Activated T-cell treated with anti-CD3 and anti-CD28 coated beads, Interleukin-2, amount 50 U/mL, for 1 hour (primary cell): ENCODE data around the gene PHF19.

Experiments
- DNase-seq: peaks from one replicate; pipeline ENCODE4 v3.0.0-alpha.2; 2020

Gene PHF19

DNA sequence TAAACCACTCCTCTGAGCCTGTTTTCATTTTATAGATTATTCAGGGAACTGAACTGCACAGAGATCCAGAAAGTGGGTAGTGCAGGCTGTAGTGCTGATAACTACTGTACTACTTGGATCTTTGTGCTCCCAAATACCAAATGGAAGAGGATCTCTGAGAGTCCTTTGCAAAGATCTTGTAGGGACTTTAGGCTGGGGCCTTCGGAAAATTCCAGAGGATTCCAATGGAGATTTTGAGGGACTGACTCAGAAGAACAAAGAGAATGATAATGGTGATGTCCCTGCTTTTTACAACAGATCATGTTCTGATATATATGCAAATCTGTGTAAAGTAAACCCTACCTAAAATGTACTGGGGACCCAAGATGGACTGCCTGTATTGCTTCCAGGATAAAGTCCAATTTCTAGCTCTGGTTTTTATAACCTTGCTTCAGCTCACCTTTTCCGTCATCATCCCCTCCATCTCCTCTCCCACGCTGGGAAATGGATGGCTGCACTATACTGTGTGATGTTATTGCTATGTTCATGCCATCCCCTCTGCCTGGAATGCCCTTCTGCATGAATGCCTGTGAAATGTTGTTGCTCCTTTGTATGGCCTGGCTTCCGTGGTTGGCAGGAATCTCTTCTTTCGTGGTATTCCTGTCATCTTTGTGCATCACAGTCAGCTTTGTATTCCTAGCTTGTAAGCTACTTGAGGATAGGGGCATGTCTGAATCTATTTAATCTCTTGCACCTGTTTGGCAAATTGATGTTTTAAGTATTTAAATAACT is 24.6 kb downstream of the PHF19 start:
- no peak for DNase-seq

GRCh38 chr9:120851449-120851848 is 25.5 kb downstream of the PHF19 start:
- DNase-seq = no peak

DNA sequence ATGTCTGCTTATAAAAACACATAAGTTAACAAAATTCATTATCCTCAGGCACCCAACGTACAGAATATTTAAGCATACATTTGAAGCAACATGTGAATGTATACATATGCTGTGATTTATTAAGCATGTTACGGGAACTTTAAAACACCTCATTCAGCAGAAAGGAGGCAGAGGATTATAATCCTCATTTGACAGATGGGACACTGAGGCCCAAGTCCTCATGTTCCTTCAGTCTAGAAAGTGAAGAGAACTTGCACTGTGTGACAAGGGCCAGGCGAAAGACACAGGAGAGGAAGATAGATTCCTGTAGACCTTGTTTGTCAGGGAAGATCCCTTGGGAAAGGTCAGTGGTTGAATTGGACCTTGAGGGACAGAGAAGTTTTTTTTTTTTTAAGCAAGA is 26.7 kb downstream of the PHF19 start:
- DNase-seq = no peak

DNA sequence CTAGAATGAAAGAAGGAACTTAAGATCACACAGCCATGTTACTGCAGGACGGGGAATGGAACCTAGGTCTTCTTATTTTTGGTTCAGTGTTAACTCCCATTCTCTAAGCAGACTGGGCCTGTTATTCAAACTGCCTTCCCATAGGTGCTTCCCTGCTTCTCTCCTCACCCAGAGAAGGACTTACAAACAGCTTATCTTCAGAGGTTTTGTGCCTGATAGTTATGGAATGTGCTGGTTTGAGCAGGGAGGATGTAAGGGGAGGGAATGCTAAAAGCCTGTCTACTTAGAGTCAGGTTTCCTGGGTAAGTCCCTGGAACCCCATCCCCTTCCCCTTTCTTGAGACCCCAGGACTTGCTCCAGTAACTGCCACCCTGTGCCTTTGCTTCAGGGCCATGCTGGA is 30.1 kb downstream of the PHF19 start:
- DNase-seq = no peak

DNA sequence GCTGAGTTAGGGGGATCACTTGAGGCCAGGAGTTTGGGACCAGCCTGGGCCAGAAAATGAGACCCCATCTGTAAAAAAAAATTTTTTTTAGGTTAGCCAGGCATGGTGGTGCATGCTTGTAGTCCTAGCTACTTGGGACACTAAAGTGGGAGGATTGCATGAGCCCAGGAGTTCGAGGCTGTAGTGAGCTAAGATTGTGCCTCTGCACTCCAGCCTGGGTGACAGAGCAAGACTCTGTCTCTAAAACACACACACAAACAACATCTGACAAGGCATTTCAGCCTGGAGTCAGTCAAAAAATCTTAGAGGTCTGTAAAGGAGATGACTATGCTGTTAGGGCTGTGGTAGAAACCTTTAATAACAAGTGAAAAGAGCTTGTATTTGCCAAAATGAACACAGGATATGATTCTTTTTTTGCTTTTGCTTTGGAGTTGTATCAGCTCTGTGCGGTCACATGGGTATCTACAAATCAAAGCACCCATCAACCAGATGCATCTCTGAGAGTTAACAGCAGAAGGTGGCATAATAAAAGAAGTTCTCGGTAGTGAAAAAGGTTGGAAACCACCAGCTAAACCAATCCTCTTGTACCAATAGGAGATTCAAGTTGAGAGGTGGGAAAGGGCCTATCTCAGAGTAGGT is 30.6 kb downstream of the PHF19 start:
- DNase-seq = no peak

DNA sequence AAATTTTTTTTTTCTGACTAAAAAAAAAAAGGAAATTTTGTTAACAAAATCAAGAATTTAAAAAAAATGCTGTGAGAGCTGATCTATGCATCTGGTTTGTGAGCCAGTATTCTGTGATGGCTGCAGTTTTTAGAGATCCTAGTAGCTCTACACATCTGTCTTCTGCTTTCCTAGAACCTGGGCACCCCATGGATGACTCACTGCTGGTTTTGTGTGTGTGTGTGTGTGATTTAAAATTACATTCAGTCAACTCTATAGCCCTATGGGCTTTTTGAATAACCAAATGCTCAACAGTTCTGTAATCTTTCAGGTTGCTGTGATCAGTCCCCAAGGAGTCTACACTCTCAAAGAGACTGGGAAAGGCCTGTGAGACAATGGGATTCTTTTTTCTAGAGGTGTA is 31.7 kb downstream of the PHF19 start:
- DNase-seq = no peak

DNA sequence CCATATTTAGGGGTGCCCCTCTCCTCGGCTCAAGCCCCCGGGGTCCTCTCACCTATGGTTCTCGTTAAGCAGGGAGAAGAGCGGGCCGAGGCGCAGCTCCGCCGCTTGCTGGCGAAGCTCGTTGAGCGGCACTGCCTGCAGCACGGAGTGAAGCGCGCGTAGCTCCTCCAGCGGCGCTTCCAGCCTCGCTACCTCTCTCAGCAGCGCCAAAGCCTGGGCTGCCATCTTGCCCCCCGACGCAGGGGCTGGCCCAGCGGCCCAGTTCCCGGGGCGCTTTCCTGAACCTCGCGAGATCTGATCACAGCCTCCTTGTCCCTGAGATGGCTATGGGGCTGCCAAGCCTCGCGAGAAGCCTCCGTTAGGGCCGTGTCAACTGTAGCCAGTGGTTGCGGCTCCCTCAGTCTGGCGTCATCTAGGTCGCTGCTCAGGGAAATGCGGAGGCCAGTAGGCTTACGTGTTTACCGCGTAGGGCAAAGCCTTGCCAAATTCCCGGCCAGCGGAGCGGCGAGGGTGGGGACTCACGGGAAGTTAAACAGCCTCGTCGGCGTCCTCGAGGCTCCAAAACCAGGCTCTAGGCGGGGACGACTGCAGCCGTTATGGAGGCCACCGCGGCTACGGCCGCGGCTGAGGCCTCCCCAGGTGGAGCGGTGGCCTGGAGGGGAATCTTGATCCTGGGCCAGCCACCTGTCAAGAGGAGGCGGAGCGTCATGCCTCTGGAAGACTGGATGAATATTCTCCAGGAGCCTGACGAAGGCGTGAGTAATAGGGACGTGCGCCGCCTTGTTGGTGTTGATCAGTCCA is 34.1 kb downstream of the PHF19 start, which contains the start of gene PSMD5:
Gene PSMD5 (minus strand): TSS at position 238 of the 801 bp plus-strand sequence. CDS start 13 bp downstream, at position 225.
- DNase-seq = peak; percentile 92

GRCh38 chr9:120841930-120842684 is 34.9 kb downstream of the PHF19 start:
- no peak for DNase-seq

GRCh38 chr9:120839146-120839545 is 37.8 kb downstream of the PHF19 start:
- no peak for DNase-seq

GRCh38 chr9:120837921-120838320 is 39.1 kb downstream of the PHF19 start:
- DNase-seq = no peak

- DNase-seq = no peak
These were observed 43.7 kb downstream of the PHF19 start for GRCh38 chr9:120833325-120833724.

DNA sequence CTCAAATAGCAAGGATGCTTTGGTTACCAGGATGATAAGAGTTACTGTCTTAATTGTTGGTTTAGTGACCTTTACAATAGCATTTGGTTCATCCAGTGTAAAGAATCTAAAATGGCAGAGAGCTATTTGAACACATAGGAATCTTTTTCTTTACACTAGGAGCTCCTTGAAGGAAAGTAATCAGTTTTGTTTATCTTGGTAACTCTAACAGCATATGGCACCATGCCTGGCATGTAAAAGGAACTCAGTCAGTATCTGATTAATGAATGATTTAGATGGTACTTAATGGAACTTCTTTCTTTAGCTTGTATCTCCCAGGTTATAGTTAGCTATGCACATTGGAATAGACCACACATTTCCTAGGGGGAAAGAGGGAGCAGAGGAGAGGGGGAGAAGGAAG is 44.2 kb downstream of the PHF19 start:
- no peak for DNase-seq

GRCh38 chr9:120830865-120831264 is 46.1 kb downstream of the PHF19 start:
- no peak for DNase-seq

- no peak for DNase-seq
These were observed 46.8 kb downstream of the PHF19 start for GRCh38 chr9:120830151-120830550.

- no peak for DNase-seq
These were observed 47.3 kb downstream of the PHF19 start for GRCh38 chr9:120829650-120830049.

DNA sequence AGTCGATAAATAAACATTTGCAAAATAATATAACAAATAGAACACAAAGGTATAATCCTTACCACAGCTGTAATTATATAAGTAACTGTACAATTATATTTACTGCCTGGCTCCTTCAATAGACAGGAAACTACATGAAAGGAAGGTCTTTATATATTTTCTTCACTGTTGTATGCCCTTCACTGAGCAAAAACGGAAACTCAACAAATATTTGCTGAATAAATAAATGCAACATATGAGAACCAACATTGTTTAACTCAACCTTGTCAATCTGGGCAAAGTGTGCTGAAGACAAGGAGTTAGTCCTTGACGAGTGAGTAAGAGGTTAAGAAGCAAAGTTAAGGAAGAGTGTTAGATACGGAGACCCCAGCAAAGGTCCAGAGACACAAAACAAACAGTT is 56.9 kb downstream of the PHF19 start:
- no peak for DNase-seq

DNA sequence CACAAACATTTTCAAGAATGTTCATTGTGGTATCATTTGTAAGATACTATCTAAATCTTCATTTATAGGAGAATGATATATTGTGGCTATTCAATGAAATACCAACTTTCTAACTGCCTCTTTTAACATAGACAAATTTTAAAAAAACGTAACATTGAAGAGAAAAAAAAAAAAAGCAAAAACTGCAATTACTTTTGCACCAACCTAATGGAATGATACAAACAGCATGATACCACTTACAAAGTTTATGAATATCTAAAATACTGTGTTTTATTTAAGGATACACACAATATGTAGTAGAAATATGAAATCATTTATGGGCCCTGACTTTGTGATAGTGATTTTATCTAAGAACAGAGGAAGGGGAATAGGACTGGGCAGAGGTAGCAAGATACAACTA is 58.4 kb downstream of the PHF19 start:
- no peak for DNase-seq

- DNase-seq = no peak
These were observed 61.9 kb downstream of the PHF19 start for GRCh38 chr9:120815075-120815474.

- DNase-seq = no peak
These were observed 68.1 kb downstream of the PHF19 start for GRCh38 chr9:120808931-120809330.

DNA sequence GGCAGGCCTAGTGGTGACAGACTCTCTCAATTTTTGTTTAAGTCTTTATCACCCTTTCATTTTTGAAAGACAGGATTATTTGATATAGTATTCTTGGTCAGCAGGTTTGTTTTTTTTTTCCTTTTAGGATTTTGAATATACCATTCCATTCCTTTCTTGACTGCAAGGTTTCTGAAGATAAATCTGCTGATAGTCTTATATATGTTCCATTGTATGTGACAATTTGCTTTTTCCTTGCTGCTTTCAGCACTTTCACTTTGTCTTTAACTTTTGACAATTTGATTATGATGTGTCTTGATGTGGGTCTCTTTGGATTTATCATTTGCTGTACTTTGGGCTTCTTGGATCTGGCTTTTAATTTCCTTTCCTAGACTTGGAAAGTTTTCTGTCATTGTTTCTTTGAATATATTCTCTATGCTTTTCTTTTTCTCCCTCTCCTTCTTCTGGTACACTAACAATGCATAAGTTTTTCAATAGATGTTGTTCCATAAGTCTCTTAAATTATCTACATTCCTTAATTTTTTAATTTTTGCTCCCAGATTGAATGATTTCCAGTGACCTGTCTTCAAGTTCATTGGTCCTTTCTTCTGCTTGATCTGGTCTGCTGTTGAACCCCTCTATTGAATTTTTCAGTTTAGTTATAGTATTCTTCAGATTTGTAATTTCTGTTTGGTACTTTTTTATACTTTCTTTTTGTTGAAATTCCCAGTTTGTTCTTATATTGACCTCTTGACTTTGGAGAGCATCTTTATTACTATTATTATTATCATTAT is 69.2 kb downstream of the PHF19 start:
- no peak for DNase-seq
